Medulla oblongata (tissue), 1 donor: ENCODE measurements around the gene COL15A1.
A peak's percentile ranks its signal among the peaks of the same experiment; 100 is the strongest.

Experiments
- DNase-seq: peaks from one replicate; pipeline ENCODE4 v3.0.0-alpha.2; 2015; ENCODE audit errors: extremely low spot score

Gene COL15A1

GRCh38 chr9:98972716-98973115 is 29.0 kb downstream of the COL15A1 start:
- DNase-seq = no peak

- DNase-seq = no peak
Observed at GRCh38 chr9:98973171-98973570, 29.5 kb downstream of the COL15A1 start.

- DNase-seq = no peak
Observed at GRCh38 chr9:98973576-98973975, 29.9 kb downstream of the COL15A1 start.

GRCh38 chr9:98974106-98974505 is 30.4 kb downstream of the COL15A1 start:
- DNase-seq = no peak

- no peak for DNase-seq
Observed at GRCh38 chr9:98974554-98974953, 30.8 kb downstream of the COL15A1 start.

GRCh38 chr9:98974994-98975712 is 31.4 kb downstream of the COL15A1 start:
- peak; percentile 77 for DNase-seq

- DNase-seq = no peak
Observed at GRCh38 chr9:98975838-98976237, 32.1 kb downstream of the COL15A1 start.

- DNase-seq = no peak
Observed at GRCh38 chr9:98977246-98977714, 33.6 kb downstream of the COL15A1 start.

- DNase-seq = no peak
Observed at GRCh38 chr9:98977813-98978212, 34.1 kb downstream of the COL15A1 start.

- no peak for DNase-seq
Observed at GRCh38 chr9:98978231-98978681, 34.5 kb downstream of the COL15A1 start.

GRCh38 chr9:98980291-98980690 is 36.6 kb downstream of the COL15A1 start:
- DNase-seq = no peak

- no peak for DNase-seq
Observed at GRCh38 chr9:98983295-98984268, 39.9 kb downstream of the COL15A1 start.

GRCh38 chr9:98985596-98985995 is 41.9 kb downstream of the COL15A1 start:
- no peak for DNase-seq

- no peak for DNase-seq
Observed at GRCh38 chr9:98986866-98987651, 43.4 kb downstream of the COL15A1 start.

- DNase-seq = peak; percentile 19
Observed at GRCh38 chr9:98989036-98990000, 45.6 kb downstream of the COL15A1 start.

GRCh38 chr9:98990181-98990870 is 46.6 kb downstream of the COL15A1 start:
- no peak for DNase-seq

- DNase-seq = no peak
Observed at GRCh38 chr9:98992107-98992884, 48.6 kb downstream of the COL15A1 start.

- DNase-seq = no peak
Observed at GRCh38 chr9:98992885-98993569, 49.3 kb downstream of the COL15A1 start.

- DNase-seq = peak; percentile 82
Observed at GRCh38 chr9:98993570-98993945, 49.9 kb downstream of the COL15A1 start.
